ENCODE data around the gene MOK.

GRCh38 chr14:102220031-102220430 is 84.9 kb downstream of the MOK start:
- TF ChIP-seq USF2 (CRISPR knock-in tag; IDR thresholded peaks at IDR 0.05) (no peak), ZNF121 (CRISPR knock-in tag; IDR thresholded peaks at IDR 0.05) (no peak), CTCF (IDR thresholded peaks at IDR 0.05) (no peak), ZSCAN18 (CRISPR knock-in tag; IDR thresholded peaks at IDR 0.05) (no peak), ATF2 (CRISPR knock-in tag; IDR thresholded peaks at IDR 0.05; ENCODE audit: borderline replicate concordance, low read depth) (no peak), TP53 (CRISPR knock-in tag; IDR thresholded peaks at IDR 0.05) (no peak), PRRX2 (CRISPR knock-in tag; IDR thresholded peaks at IDR 0.05) (no peak), E2F5 (CRISPR knock-in tag; IDR thresholded peaks at IDR 0.05) (no peak), NR1H2 (CRISPR knock-in tag; IDR thresholded peaks at IDR 0.05) (no peak), GABPB1 (CRISPR knock-in tag; IDR thresholded peaks at IDR 0.05) (no peak), EMX1 (CRISPR knock-in tag; IDR thresholded peaks at IDR 0.05) (no peak), ATF3 (CRISPR knock-in tag; conservative IDR thresholded peaks at IDR 0.05) (no peak), ZNF396 (CRISPR knock-in tag; IDR thresholded peaks at IDR 0.05; ENCODE audit: borderline replicate concordance) (no peak), STAT6 (CRISPR knock-in tag; conservative IDR thresholded peaks at IDR 0.05; ENCODE audit: low read depth) (no peak)

Measured in WTC11 (cell line).